ENCODE measurements around the gene ZNF566. TPM values are rescaled to one million over a fixed set of nuclear protein-coding genes. Genes with fewer than 3 reads are reported as not detected.

Gene ZNF566
- total RNA-seq, 1 experiment from 2014 or later, result 11.9 TPM

- no peak for DNase-seq (ENCODE audit: low spot score)
Observed at GRCh38 chr19:36441339-36441738, 48.0 kb downstream of the ZNF566 start.

GRCh38 chr19:36436531-36436930 is 52.8 kb downstream of the ZNF566 start:
- no peak for DNase-seq (ENCODE audit: low spot score)

GRCh38 chr19:36423925-36424324 is 65.4 kb downstream of the ZNF566 start:
- DNase-seq (ENCODE audit: low spot score), result no peak

DNA sequence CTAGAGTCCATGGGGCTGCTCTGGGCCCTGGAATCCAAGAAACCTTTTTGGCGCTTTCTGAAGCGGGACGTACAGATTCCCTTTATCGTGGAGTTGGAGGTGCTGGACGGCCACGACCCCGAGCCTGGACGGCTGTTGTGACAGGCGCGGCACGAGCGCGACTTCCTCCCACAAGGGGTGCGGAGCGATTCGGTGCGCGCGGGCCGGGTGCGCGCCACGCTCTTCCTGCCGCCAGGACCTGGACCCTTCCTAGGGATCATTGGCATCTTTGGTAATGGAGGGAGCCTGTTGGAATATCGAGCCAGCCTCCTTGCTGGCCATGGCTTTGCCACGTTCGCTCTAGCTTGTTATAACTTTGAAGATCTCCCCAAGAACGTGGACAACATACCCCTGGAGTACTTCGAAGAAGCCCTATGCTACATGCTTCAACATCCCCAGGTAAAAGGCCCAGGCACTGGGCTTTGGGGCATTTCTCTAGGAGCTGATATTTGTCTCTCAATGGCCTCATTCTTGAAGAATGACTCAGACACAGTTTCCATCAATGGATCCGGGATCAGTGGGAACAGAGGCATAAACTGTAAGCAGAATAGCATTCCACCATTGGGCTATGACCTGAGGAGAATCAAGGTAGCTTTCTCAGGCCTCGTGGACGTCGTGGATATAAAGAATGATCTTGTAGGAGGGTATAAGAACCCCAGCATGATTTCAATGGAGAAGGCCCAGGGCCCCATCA is 67.4 kb downstream of the ZNF566 start:
- DNase-seq (ENCODE audit: low spot score), result no peak

GRCh38 chr19:36420961-36421748 is 68.2 kb downstream of the ZNF566 start:
- DNase-seq (ENCODE audit: low spot score), result no peak

DNA sequence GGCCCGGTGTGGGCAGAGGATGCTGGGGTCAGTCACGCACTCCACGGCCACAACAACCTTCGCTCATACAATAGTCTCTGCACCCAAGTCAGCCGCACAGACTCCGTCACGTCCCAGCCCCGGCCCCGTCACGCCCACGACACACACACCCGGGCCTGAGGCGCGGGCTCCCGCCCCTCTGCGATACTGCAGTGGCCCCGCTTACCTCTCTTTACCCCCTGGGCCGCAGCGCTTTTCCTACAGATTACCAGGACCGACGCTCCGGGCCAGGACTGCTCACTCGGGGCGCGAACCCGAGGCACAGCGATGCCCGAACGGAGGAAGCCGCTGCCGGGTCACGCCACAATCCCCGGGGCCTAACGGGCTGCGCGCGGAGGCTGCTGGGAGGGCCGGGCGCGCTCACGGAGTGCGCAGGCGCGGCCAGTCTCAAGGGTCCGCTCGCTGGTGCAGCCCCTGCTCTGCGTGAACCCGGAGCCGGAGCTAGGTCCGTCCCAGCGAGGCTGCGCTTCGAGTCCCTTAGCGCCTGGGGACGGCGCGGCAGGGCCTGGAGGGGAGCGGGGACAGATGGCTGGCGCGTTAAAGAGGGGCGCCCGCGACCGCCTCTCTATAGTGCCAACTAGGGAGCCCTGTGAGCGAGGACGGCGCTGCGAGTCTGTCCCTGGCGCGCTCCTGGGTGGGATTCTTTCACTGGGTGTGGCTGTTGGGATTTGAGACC is 70.9 kb downstream of the ZNF566 start, which contains the start of gene ZFP82:
Gene ZFP82 (minus strand): TSS at position 358 of the 715 bp plus-strand sequence. CDS start 8,855 bp downstream, outside the sequence.
- peak; percentile 32 for DNase-seq (ENCODE audit: low spot score)

DNA sequence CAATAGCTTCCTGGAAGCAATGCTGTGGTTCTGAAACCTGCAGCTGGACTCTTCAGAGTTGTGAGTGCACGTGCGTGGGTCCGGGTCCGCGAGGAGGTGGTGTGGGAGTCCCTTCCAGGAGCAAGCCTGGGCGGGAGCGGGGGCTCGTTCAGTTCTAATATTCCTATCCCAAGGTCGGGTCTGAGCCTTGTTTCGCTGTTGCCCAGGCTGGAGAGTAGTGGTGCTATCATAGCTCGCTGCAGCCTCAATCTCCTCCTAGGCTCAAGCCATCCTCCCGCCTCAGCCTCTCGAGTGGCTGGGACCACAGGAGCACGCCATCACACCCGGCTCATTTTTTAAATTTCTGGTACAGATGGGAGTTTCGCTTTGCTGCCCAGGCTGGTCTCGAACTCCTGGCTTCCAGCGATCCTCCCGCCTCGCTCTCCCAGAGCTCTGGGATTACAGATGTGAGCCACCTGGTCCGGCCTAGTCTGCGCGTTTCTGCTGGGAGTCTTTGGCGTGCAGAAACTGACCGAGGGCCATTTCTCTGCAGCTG is 71.5 kb downstream of the ZNF566 start:
- no peak for DNase-seq (ENCODE audit: low spot score)

DNA sequence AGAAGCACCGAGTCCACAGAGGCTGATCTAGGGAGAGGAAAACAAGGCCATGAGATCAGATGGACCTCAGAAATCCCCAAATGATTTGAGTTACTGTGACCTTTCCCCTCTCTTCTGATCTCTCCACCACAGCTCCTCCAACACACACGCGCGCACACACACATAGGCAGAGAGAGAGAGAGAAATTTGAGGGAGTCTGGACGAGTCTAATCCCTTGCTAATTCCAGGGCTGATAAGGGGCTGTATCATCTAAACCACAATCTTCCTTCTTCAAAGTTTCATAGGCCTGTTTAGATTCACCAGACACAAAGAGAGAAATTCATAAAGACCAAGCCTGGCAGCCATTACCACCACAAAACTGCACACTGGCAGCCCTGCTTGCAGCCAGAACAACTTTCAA is 79.5 kb downstream of the ZNF566 start:
- DNase-seq (ENCODE audit: low spot score), result no peak

- no peak for DNase-seq (ENCODE audit: low spot score)
Observed at GRCh38 chr19:36408101-36408500, 81.3 kb downstream of the ZNF566 start.

- DNase-seq (ENCODE audit: low spot score), result no peak
Observed at GRCh38 chr19:36404498-36404897, 84.9 kb downstream of the ZNF566 start.

DNA sequence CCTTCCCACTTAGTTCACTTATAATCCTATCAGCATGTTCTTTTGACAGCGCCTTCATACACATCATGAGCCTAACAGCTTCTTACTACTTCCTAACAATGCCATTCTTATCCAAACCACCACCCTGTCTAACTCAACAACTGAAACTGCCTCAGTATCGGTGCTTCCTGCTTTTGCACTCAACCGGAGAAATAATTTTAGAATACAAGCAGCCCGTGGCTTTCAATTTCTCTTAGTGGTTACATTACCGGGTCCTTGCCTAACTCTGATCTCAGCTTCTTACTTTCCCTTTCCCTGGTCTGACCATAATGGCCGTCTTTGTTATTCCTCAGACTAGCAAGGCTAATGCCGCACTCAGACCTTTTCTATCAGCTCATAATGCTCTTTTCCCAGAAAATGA is 87.9 kb downstream of the ZNF566 start:
- DNase-seq (ENCODE audit: low spot score), result no peak

- no peak for DNase-seq (ENCODE audit: low spot score)
Observed at GRCh38 chr19:36398571-36398970, 90.8 kb downstream of the ZNF566 start.

Other genes starting within 250 kb of the ZNF566 start
- 1.5 and 2.2 TPM in 2 replicates for gene ZFP14, start 110.4 kb downstream of the ZNF566 start, total RNA-seq (2014; rRNA removed; shearing (Covaris generic))
- gene ZFP82, start 70.9 kb downstream of the ZNF566 start, total RNA-seq (2014; rRNA removed; shearing (Covaris generic)), result 0.88 and 3.7 TPM in 2 replicates
- 9.3 and 13.2 TPM in 2 replicates for gene ZNF260, start 38.7 kb upstream of the ZNF566 start, total RNA-seq (2014; rRNA removed; shearing (Covaris generic))
- gene ZNF529, start 83.7 kb upstream of the ZNF566 start, total RNA-seq (2014; rRNA removed; shearing (Covaris generic)), result 2.7 and 3.7 TPM in 2 replicates
- gene ZNF382, start 115.8 kb upstream of the ZNF566 start, total RNA-seq (2014; rRNA removed; shearing (Covaris generic)), result 0.06 and 0.21 TPM in 2 replicates
- 6.7 and 10.1 TPM in 2 replicates for gene ZNF461, start 177.3 kb upstream of the ZNF566 start, total RNA-seq (2014; rRNA removed; shearing (Covaris generic))
- gene ZNF567, start 198.1 kb upstream of the ZNF566 start, total RNA-seq (2014; rRNA removed; shearing (Covaris generic)), result 5.5 and 8.1 TPM in 2 replicates